Stimulated activated CD8-positive, alpha-beta memory T cell treated with anti-CD3 and anti-CD28 coated beads, Interleukin-7, amount 100 ng/mL, for 4 hours (primary cell): ENCODE measurements around the gene AK4.

Source experiments
- DNase-seq, 2 donors: peaks; one replicate each; pipeline ENCODE4 v3.0.0-alpha.2; 2020; ENCODE audit warnings: low read depth in 2 of 2

Gene AK4

DNA sequence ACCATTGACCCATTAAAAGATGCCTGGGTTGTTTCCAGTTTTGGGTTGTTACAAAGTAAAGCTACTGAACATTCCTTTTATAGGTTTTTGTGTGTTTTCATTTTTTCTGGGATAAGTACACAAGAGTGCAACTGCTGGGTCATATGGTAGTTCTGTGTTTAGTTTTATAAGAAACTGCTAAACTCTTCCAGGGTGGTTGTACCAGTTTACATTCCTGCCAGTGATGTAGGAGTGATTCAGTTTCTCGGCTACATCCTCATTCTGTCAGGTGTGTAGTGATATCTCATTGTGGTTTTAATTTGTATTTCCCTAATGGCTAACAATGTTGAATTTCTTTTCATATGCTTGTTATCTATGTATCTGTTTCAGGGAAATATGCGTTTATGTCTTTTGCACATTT is 102.8 kb downstream of the AK4 start:
- DNase-seq: no peak

DNA sequence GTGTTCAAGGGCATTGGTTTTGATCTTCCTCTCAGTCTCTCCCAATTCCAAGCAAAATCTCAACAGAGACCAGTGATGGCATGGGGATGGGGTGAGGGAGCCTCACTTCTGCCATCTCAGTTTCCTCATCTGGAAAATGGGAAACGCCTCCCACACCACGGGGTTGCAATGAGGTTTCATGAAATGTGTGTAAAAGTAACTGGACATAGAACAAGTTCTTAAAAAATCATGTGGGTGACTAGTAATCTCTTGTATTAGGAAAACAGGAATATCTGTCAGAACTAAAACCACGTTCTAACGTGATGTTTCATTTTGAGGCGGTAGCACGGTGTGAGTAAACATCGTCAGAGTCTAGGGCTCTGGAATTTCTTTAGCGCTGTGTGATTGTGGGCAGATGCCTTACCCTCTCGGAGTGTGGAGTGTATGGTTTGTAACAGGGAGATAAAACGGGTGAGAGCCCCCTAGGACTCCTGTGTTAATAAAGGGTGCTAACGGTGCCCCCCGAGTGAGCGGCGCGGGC is 105.9 kb downstream of the AK4 start:
- DNase-seq: no peak

DNA sequence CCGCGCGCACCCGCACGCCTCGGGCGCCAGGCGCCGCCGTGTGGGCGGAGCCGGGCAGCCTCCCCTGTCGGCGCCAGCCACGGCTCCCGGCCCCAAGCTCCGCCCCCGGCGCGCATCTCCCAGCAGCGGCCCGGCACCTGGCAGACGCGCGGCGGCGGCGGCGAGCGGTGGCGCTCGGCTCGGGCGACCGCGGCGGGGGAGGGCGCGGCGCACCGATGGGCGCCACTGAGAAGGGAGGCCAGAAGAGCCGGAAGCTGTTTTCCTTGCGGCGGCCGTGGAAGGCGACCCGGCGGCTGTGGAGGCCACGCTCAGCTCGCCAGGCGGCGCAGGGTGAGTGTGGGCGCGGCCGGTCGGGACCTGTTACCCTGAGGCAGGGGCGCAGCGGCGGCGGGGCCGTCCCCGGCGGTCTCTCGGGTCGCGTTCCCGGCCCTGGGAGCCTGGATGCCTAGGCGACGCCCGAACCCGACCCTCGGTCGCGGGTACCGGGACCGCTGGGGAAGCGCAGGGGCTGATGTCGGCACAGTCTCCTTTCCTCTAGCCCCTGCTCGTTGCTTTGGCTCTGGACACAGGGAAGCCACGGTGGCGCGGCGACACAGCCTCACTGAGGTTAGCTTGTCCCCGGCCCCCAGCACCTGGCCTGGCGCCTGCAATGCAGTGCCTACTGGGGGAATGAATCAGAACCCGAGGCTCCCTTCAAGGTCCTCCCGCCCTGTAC is 106.5 kb downstream of the AK4 start:
- DNase-seq: peak; percentile 53 to 84

DNA sequence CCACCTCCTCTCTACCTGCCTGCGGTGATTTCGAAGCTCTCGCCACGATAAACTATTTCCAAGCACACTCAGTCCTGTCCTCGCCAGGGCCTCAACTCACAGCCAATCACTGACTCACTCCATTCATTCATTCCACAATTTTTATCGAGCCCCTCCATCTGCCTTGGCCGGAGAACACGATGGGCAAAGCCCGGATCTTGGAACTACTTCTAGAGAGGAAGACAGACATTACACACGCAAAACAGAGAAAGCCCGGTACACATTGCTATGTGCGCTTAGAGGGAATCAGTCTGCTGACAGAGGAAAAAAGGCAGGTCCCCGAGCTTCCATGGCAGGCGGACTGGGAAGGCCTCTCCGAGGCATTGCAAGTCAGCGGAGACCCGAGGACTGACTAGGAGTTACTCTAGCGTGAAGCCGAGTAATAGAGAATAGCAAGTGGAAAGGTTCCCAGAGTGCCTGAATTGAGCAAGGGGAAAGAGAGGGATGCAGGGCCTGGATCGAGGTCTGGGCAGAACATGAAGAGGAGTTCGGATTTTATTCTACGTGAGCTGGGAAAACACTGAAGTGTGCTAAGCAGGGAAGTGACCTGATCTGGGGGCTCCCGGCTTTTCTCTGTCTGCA is 107.1 kb downstream of the AK4 start:
- no peak for DNase-seq

DNA sequence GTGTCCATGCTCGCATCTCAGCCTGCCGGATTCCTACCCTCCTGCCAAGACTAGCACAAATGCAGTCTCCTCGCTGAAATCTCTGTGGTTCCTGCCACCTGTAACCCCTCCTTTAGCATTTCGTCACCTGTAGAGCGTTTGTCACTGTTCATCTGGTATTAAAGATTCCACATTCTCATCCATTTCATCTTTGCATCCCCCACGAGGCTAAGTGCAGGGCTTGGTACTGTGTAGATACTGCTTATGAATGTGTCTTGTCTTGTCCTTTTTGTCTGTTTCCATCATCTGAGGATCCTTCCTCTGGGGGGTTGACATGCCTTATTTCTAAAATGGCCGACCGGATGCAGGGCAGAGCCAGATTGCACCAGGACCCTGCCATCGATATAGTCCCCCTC is 107.7 kb downstream of the AK4 start:
- no peak for DNase-seq

DNA sequence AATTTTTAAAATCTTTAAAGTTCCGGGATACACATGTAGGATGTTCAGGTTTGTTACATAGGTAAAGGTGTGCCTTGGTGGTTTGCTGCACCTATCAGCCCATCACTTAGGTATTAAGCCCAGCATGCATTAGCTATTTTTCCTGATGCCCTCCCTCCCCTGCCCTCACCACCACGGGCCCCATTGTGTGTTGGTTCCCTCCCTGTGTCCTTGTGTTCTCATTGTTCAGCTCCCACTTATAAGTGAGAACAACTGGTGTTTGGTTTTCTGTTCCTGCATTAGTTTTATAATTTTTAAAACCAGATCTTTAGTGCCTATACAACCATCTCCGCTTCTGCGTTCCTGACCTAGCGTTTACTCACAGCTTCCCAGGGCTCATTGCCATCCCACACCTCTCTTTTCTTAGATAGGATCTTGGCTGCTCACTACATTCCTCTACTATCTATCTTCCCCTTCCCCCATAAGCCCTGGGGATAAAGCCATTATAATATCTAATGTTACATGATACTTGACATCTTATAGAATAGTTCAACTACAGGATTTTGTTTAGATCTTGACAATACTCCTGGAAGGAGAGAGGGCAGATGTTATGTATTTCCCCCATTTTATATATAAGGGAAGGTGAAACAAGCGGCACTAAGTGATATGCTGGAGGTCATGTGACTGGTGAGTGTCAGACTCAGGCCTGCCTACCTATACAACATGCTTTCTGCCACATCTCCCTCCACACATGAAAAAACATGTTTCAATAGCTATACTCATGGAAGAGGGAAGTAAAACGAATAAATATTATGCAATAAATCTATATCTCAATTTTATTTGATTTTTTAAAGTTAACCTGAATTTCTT is 109.1 kb downstream of the AK4 start:
- DNase-seq: no peak

DNA sequence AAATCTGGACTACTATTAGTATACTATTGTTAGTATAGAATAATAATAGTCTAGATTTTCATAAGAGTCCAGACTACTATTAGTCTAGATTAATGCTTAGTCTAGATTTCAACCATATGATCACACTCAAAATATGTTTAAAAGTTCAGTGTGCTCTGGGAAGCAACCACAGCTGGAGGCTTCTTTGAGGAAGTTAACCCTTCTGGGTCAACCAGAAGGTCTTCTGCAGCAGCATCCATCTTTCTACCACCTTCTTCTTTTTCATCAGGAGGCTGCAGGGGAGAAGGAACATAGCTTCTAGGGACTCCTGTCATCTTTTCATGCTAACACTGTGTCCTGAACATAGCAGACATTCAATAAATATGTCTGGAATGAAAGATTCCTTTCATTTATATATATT is 110.1 kb downstream of the AK4 start:
- no peak for DNase-seq

DNA sequence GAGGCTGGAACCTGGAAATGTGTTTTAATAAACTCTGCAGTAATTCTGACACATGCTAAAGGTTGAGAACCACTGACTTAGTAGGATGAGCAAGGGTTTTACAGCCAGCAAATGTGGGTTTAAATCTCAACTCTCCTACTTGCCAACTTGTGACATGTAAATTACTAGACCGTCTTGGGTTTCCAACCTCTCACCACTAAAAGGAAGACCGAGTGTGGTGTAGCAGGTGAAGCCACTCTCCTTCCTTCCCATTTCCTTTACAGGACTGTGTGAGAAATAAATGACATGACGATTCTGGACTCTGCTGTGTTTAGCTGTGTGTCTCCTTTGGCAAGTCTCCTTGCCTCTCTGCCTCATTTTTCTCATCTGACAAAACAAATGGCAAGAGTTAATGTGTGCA is 111.8 kb downstream of the AK4 start:
- DNase-seq: no peak

DNA sequence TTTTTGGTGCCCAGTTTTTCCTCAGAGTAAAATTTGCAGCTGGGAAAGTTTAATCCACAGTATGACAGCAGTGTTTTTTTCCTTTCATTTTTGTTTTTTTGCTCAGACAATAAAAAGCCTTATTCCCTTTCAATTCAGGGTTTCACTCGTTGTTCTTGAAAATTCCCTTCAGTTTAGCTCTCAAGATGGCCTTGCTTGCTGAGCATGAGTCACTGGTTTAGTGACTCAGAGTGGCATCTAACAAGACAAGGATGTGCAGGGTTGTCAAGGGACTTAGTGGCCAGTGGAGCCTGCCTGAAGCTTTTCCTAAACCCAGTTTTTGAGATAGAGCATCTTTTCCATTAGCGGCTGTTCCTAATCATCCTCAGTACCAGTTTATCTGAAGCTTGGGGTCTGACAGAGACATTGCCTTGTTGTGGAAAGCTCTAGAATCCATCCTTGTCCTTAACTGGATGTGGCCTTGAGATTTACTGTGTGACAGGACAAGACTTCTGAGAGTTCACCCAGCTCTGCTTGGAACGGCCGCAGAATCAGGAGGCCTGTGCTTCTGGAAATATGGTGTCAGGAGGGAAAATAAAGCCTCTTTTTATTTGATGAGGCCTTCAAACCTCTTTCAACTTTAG is 113.0 kb downstream of the AK4 start:
- no peak for DNase-seq

DNA sequence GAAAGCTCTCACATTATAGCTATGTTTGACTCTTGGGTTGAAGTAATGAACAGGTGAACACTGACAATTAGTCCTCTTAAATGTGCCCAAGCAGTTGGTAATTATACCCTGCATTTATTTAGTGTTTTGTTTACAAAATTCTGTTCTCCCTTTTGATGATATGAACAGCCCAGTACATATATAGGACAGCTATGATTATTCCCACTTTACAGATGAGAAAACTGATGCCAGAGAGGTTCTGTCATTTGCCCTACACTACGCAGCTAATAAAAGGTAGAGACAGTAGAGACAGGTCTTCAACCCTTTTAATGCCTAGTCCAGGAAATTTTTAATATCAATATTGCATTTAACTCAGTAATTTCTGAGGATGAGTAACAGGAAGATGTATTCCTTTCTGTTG is 115.3 kb downstream of the AK4 start:
- no peak for DNase-seq

DNA sequence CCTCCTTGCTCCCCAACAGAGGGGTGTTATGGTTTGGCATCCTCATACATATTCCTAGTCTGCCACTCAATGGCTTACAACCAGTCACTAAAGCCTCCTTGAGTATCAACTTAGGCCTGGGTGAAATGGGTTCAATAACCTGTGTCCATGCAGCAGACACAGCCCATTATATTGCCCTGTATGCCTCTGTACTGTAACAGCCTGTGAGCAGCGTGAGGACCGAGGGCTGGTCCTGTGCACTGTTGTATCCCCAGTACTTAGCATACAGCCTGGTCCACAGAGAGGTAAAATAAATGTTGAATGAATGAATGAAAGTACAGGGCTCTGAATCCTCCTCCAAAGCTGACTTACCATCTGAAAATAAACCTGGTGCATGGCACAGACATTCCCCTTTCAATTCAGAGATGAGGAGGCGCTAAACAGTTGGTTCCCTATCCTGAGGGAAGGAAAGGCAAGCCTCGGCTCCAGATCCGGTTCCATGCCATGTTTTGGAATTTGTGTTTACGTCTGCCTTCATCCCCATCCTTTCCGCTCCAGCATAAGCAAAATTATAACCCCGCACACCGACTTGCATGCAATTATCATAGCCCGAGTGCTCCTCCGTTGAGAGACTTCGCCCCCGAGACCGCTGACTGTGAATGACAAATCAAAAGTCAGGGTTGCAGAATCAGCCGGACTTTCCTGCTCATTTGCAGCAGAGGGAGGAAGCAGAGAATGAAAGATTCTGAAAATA is 116.4 kb downstream of the AK4 start:
- no peak for DNase-seq

DNA sequence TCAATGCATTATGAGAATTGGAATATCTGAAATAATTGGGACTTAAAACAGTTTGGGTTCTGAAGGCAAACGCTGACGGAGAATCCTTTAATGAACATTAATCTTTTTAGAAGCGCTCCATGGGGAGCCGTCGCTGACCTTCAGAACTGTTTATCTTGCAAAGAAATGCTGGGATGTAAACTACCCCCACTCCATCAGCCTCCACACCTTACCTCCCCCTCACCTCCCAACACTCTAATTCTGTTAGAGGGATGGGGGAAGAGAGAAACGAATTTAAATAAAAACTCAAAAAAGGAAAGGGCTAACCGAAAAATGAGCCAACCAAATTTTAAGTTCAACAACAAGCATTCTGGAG is 117.3 kb downstream of the AK4 start:
- no peak for DNase-seq

DNA sequence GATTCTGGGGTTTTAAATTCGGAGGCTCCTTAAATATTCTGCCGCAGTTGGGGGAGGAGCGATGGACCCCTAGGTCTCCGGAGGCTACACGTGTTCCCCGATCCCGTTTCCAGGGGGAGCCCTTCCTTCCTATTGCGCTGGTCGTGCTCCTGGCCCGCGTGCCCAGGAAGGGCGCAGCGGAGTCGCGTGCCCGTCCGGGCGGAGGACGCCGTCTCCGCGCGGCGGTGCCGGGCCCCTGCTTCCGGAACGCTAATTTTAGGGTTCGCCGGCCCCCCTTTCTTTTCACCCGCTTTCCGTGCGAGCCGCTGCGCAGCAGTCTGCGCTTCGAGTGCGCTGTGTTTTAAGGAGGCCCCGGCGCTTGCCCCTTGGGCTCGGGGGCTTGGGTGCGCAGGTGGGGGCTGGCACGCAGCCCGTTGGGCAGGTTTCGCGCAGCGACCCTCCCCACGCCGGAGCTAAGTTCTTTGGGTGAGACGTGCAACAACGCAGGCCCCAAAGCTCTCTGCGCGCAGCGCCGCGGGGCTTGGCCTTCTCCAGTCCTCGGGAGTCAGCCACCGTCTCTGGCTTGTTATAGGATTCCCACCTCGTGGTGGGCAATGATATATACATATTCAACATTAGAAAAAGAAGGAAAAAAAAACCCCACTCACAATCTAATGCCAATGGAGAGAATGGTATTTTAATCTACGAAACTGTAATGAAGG is 117.8 kb downstream of the AK4 start:
- peak in 1 of 2 donors; percentile 13 for DNase-seq

DNA sequence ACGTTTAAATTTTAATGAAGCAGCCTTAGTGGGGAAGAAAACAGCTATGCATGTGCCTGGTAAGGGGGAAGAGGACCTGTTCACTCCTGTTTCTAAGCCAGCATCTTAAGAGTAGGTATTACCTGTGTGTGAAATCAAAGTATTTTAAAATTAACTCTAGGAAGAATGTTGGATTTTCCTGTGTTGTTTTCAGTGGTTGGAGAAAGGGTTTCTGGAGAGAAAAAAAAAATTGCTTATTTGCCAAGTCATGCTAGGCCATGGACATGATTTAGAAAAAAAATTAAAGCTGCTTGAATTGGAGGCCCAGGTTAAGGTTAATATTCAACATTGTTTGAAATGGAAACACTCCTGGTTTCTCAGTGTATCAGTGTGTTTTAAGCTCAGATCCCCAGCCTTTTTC is 118.5 kb downstream of the AK4 start:
- DNase-seq: no peak

DNA sequence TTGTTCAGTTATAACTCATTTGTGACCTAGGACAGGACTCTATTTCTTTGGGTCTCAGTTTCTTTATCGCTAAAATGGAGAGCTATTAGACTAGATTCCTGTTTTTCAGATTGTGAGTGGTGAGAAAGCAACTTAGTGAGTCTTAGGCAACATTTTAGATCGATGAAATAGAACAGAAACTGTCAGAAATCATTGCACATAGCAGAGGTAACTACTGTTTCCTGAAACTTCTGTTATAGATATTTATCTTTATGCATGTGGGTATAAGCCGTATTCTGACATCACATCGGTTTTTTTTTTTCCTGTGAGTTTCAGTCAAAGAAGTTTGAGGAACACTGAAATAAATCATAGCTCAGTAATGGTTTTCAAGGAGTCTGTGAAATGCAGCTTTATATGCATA is 119.3 kb downstream of the AK4 start:
- no peak for DNase-seq

DNA sequence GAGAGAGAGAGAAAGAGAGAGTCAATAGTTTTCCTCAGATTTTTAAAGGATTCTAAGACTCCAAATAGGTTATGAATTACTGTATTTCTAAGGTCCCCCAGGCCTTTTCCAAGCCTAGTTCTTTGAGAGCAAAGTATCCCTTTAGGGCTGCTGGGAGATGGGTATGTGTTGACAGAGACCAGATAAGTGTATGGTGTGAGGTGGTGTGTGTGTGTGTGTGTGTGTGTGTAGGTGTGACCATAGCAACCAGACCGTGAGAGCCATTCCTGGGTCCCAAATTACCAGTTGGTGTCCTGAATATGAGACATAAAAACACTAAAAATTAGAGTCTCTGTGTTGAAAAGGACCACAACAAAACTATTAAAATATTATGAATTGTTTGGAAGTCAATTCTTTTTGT is 119.7 kb downstream of the AK4 start:
- no peak for DNase-seq

DNA sequence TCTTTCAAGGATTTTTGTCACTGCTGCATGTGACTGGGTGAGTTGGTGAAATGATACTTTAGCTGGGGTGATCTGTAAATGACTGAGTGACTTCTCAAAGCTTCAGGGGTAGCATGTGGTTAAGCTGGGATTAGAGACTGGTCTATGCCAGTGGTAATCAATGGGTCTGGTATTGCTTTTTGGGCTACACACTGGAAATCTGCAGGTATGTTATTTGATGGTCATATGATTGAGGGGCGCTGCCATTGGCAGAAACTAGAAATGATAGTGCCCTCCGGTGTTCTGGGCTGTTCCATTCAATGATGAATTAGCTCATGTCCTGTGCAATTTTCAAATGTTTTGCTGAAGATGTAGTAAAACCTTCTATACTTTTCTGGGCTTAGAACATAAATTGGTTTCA is 121.6 kb downstream of the AK4 start:
- no peak for DNase-seq

DNA sequence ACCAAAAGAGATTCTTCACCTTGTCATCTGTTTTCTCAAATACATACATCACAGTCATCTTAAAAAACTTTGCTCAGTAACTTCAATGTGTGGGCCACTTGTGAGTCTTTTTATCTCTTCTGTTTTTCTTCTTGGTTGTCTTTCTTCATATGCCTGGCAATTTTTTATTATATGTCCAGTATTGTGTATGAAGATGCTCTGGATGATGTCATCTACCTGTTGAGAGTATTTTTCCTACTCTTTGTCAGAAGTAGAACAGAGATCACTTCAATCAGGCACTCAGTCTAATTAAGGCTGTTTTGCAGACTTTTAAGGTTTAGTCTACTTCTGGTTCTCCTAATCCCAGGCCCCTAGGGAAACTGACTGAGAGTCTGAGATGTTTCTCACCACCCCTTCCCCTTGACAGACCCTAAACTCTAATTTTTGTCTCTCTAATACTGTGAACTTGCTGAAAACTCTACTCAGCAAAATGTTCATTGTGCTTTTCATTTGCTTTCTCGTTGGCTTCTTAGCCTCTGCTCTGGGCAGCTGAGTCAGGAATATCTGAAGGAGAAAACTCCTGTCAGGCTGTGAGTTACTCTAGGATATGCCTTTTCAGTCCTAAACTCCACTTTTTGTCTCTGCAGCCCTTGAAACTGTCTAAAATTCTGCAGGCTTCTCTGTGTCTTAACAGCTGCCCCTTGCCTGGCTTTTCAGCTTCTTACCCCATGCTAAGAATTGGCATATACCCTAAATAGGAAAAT is 128.4 kb downstream of the AK4 start:
- DNase-seq: no peak

DNA sequence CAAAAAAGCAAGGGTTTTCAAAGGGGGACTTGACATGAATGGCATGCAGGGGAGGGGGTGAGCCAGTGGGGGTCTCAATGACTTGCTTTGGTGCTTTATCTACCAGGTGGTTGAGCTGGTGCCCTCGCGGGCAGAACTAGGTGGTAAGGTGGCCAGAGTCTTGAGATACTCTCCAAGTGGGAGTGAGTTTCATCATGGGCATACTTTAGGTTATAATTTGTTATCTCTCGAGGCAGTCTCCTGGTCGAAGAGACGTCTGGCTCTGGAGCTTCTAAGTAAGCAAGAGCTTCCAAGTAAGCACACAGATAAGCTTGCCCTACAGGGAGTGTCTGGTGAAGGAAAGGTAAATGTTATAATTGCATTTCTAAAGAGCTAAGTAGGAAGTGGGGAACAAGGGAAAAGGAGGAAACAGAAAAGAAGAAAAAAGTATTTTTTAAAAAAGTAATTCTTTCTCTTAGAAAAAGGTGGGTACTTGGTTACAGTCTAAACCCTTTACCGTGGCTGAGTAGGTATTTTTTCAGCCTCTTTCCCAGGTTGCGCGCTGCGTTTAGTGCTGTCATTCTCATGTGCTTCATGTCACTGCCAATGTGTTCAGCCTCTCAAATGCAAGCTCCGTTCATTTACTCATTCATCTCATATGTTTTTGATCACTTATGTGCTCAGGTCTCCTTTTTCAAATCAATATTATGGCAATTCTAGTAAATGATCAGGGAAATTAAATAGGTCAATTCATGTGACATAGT is 129.8 kb downstream of the AK4 start:
- DNase-seq: no peak
